ENCODE results near the gene DHRS2. TPM values are rescaled to one million over a fixed set of nuclear protein-coding genes. Genes with fewer than 3 reads are reported as not detected.

Gene DHRS2
- total and polyA plus RNA-seq, 2 of the 13 experiments (the other 11 are each of a cell fraction or from before 2014, with no cell fraction given), result 1,621 to 3,021 TPM

DNA sequence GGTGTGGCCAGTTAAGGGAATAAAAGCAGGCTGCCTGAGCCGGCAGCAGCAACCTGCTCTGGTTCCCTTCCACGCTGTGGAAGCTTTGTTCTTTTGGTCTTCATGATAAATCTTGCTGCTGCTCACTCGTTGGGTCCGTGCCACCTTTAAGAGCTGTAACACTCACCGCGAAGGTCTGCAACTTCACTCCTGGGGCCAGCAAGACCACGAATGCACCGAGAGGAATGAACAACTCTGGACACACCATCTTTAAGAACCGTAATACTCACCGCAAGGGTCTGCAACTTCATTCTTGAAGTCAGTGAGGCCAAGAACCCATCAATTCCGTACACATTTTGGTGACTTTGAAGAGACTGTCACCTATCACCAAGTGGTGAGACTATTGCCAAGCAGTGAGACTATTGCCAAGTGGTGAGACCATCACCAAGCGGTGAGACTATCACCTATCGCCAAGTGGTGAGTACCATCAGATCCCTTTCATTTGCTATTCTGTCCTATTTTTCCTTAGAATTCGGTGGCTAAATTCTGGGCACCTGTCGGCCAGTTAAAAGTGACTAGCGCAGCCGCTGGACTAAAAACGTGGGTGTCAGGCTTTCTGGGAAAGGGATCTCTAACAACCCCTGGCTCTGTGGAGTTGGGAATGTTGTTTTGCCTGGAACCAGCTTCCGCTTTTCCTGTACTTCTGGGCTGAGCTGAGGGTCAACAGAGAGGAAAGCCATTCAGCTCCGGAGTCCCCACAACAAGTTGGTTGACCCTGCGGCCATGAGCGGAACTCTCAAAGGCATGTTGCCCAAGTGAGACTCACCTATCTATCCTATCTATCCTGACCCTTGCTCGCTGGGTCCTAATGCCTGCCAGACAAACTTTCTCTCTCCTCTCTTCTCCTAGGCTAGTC, at the start of gene DHRS2 (continued):
- peak; percentile 95 for TF ChIP-seq THYN1 (CRISPR knock-in tag; IDR thresholded peaks at IDR 0.05; ENCODE audit: borderline replicate concordance, low read depth)
- TF ChIP-seq MED13 (CRISPR knock-in tag; IDR thresholded peaks at IDR 0.05), result no peak
- no peak for TF ChIP-seq ARNT (IDR thresholded peaks at IDR 0.05)
- TF ChIP-seq ZNF230 (CRISPR knock-in tag; IDR thresholded peaks at IDR 0.05), result peak; percentile 96
- no peak; the same call in 1 of the 2 replicates for TF ChIP-seq ZNF747 (CRISPR knock-in tag; IDR thresholded peaks at IDR 0.05; ENCODE audit: borderline replicate concordance)
- no peak for TF ChIP-seq ARNTL (CRISPR knock-in tag; IDR thresholded peaks at IDR 0.05)
- TF ChIP-seq, protein P1, sequence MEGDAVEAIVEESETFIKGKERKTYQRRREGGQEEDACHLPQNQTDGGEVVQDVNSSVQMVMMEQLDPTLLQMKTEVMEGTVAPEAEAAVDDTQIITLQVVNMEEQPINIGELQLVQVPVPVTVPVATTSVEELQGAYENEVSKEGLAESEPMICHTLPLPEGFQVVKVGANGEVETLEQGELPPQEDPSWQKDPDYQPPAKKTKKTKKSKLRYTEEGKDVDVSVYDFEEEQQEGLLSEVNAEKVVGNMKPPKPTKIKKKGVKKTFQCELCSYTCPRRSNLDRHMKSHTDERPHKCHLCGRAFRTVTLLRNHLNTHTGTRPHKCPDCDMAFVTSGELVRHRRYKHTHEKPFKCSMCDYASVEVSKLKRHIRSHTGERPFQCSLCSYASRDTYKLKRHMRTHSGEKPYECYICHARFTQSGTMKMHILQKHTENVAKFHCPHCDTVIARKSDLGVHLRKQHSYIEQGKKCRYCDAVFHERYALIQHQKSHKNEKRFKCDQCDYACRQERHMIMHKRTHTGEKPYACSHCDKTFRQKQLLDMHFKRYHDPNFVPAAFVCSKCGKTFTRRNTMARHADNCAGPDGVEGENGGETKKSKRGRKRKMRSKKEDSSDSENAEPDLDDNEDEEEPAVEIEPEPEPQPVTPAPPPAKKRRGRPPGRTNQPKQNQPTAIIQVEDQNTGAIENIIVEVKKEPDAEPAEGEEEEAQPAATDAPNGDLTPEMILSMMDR (CRISPR knock-in tag; IDR thresholded peaks at IDR 0.05), result no peak
- TF ChIP-seq, protein P2, sequence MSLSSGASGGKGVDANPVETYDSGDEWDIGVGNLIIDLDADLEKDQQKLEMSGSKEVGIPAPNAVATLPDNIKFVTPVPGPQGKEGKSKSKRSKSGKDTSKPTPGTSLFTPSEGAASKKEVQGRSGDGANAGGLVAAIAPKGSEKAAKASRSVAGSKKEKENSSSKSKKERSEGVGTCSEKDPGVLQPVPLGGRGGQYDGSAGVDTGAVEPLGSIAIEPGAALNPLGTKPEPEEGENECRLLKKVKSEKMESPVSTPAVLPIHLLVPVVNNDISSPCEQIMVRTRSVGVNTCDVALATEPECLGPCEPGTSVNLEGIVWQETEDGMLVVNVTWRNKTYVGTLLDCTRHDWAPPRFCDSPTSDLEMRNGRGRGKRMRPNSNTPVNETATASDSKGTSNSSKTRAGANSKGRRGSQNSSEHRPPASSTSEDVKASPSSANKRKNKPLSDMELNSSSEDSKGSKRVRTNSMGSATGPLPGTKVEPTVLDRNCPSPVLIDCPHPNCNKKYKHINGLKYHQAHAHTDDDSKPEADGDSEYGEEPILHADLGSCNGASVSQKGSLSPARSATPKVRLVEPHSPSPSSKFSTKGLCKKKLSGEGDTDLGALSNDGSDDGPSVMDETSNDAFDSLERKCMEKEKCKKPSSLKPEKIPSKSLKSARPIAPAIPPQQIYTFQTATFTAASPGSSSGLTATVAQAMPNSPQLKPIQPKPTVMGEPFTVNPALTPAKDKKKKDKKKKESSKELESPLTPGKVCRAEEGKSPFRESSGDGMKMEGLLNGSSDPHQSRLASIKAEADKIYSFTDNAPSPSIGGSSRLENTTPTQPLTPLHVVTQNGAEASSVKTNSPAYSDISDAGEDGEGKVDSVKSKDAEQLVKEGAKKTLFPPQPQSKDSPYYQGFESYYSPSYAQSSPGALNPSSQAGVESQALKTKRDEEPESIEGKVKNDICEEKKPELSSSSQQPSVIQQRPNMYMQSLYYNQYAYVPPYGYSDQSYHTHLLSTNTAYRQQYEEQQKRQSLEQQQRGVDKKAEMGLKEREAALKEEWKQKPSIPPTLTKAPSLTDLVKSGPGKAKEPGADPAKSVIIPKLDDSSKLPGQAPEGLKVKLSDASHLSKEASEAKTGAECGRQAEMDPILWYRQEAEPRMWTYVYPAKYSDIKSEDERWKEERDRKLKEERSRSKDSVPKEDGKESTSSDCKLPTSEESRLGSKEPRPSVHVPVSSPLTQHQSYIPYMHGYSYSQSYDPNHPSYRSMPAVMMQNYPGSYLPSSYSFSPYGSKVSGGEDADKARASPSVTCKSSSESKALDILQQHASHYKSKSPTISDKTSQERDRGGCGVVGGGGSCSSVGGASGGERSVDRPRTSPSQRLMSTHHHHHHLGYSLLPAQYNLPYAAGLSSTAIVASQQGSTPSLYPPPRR (CRISPR knock-in tag; IDR thresholded peaks at IDR 0.05; ENCODE audit: borderline replicate concordance), result peak; percentile 85
- TF ChIP-seq ZNF556 (CRISPR knock-in tag; IDR thresholded peaks at IDR 0.05; ENCODE audit: borderline replicate concordance), result peak; percentile 73
- TF ChIP-seq MTF1 (CRISPR knock-in tag; IDR thresholded peaks at IDR 0.05), result no peak
- TF ChIP-seq ZNF761 (CRISPR knock-in tag; conservative IDR thresholded peaks at IDR 0.05), result peak; percentile 90
- TF ChIP-seq ZNF446 (CRISPR knock-in tag; IDR thresholded peaks at IDR 0.05), result no peak
- no peak for TF ChIP-seq HES4 (CRISPR knock-in tag; IDR thresholded peaks at IDR 0.05; ENCODE audit: borderline replicate concordance)
- TF ChIP-seq, protein P3, sequence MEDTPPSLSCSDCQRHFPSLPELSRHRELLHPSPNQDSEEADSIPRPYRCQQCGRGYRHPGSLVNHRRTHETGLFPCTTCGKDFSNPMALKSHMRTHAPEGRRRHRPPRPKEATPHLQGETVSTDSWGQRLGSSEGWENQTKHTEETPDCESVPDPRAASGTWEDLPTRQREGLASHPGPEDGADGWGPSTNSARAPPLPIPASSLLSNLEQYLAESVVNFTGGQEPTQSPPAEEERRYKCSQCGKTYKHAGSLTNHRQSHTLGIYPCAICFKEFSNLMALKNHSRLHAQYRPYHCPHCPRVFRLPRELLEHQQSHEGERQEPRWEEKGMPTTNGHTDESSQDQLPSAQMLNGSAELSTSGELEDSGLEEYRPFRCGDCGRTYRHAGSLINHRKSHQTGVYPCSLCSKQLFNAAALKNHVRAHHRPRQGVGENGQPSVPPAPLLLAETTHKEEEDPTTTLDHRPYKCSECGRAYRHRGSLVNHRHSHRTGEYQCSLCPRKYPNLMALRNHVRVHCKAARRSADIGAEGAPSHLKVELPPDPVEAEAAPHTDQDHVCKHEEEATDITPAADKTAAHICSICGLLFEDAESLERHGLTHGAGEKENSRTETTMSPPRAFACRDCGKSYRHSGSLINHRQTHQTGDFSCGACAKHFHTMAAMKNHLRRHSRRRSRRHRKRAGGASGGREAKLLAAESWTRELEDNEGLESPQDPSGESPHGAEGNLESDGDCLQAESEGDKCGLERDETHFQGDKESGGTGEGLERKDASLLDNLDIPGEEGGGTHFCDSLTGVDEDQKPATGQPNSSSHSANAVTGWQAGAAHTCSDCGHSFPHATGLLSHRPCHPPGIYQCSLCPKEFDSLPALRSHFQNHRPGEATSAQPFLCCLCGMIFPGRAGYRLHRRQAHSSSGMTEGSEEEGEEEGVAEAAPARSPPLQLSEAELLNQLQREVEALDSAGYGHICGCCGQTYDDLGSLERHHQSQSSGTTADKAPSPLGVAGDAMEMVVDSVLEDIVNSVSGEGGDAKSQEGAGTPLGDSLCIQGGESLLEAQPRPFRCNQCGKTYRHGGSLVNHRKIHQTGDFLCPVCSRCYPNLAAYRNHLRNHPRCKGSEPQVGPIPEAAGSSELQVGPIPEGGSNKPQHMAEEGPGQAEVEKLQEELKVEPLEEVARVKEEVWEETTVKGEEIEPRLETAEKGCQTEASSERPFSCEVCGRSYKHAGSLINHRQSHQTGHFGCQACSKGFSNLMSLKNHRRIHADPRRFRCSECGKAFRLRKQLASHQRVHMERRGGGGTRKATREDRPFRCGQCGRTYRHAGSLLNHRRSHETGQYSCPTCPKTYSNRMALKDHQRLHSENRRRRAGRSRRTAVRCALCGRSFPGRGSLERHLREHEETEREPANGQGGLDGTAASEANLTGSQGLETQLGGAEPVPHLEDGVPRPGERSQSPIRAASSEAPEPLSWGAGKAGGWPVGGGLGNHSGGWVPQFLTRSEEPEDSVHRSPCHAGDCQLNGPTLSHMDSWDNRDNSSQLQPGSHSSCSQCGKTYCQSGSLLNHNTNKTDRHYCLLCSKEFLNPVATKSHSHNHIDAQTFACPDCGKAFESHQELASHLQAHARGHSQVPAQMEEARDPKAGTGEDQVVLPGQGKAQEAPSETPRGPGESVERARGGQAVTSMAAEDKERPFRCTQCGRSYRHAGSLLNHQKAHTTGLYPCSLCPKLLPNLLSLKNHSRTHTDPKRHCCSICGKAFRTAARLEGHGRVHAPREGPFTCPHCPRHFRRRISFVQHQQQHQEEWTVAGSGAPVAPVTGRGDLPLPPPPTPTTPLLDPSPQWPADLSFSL (CRISPR knock-in tag; IDR thresholded peaks at IDR 0.05), result no peak
- no peak for TF ChIP-seq ZSCAN12 (CRISPR knock-in tag; IDR thresholded peaks at IDR 0.05)
- peak; percentile 94; the same call in 1 of the 2 replicates for TF ChIP-seq SNAPC2 (CRISPR knock-in tag; IDR thresholded peaks at IDR 0.05)

Data from HepG2 (cell line).